Measurements from ENCODE around the gene MACROD1.

MACROD1 gene

GRCh38 chr11:64202992-64203391 lies 37.1 kb upstream of the MACROD1 start:
- H3K4me3 ChIP-seq (ENCODE audit: low read depth, low read length): no peak overlapping the region
- no peak for DNase-seq (ENCODE audit: low read depth)
- TF ChIP-seq CTCF (IDR thresholded peaks at IDR 0.05; ENCODE audit: low read depth, low read length, missing control alignments): no peak

- no peak for DNase-seq (ENCODE audit: low read depth)
- TF ChIP-seq CTCF (IDR thresholded peaks at IDR 0.05; ENCODE audit: low read depth, low read length, missing control alignments): no peak
- H3K4me3 ChIP-seq (ENCODE audit: low read depth, low read length): no peak overlapping the region
These were observed 35.6 kb upstream of the MACROD1 start for GRCh38 chr11:64201543-64201942.

GRCh38 chr11:64198511-64198910 lies 32.6 kb upstream of the MACROD1 start:
- no peak for TF ChIP-seq CTCF (IDR thresholded peaks at IDR 0.05; ENCODE audit: low read depth, low read length, missing control alignments)
- no peak overlapping the region for H3K4me3 ChIP-seq (ENCODE audit: low read depth, low read length)
- no peak for DNase-seq (ENCODE audit: low read depth)

- no peak for TF ChIP-seq CTCF (IDR thresholded peaks at IDR 0.05; ENCODE audit: low read depth, low read length, missing control alignments)
These were observed 30.7 kb upstream of the MACROD1 start for GRCh38 chr11:64196626-64197025.

GRCh38 chr11:64192434-64192833 lies 26.5 kb upstream of the MACROD1 start:
- TF ChIP-seq CTCF (IDR thresholded peaks at IDR 0.05; ENCODE audit: low read depth, low read length, missing control alignments): no peak
- no peak overlapping the region for H3K4me3 ChIP-seq (ENCODE audit: low read depth, low read length)
- no peak for DNase-seq (ENCODE audit: low read depth)

More at GRCh38 chr11:64196626-64197025, 30.7 kb upstream of the MACROD1 start:
- no peak for DNase-seq (ENCODE audit: low read depth)
- no peak overlapping the region for H3K4me3 ChIP-seq (ENCODE audit: low read depth, low read length)

- no peak for DNase-seq (ENCODE audit: low read depth)
- no peak for TF ChIP-seq CTCF (IDR thresholded peaks at IDR 0.05; ENCODE audit: low read depth, low read length, missing control alignments)
- no peak overlapping the region for H3K4me3 ChIP-seq (ENCODE audit: low read depth, low read length)
These were observed 20.7 kb upstream of the MACROD1 start for GRCh38 chr11:64186492-64187165.
